CD4-positive, alpha-beta T cell treated with Interleukin-4 for 1 hour (primary cell): Measurements from ENCODE around the gene TTR.
A peak's percentile ranks its signal among the peaks of the same experiment; 100 is the strongest.

Experiments
- DNase-seq, 2 donors: peaks; one replicate each; pipeline ENCODE4 v3.0.0-alpha.2; 2020 to 2022

Gene TTR

GRCh38 chr18:31618801-31619200, 27.1 kb downstream of the TTR start:
- no peak for DNase-seq

GRCh38 chr18:31619291-31619690, 27.6 kb downstream of the TTR start:
- no peak for DNase-seq

- DNase-seq = no peak
Observed at GRCh38 chr18:31624892-31625640, 33.4 kb downstream of the TTR start.

GRCh38 chr18:31626409-31626808, 34.7 kb downstream of the TTR start:
- DNase-seq = no peak

- DNase-seq = no peak
Observed at GRCh38 chr18:31630549-31630948, 38.9 kb downstream of the TTR start.

GRCh38 chr18:31631526-31631925, 39.8 kb downstream of the TTR start:
- DNase-seq = no peak

GRCh38 chr18:31632356-31632755, 40.7 kb downstream of the TTR start:
- DNase-seq = no peak

- no peak for DNase-seq
Observed at GRCh38 chr18:31633392-31634330, 42.0 kb downstream of the TTR start.

- DNase-seq = peak in 1 of 2 donors; percentile 32
Observed at GRCh38 chr18:31634331-31634713, 42.6 kb downstream of the TTR start.

- no peak for DNase-seq
Observed at GRCh38 chr18:31636387-31636786, 44.7 kb downstream of the TTR start.

- DNase-seq = no peak
Observed at GRCh38 chr18:31637445-31637844, 45.8 kb downstream of the TTR start.

- DNase-seq = no peak
Observed at GRCh38 chr18:31643003-31643402, 51.3 kb downstream of the TTR start.

GRCh38 chr18:31645411-31645810, 53.7 kb downstream of the TTR start:
- no peak for DNase-seq

GRCh38 chr18:31646332-31647126, 54.9 kb downstream of the TTR start:
- DNase-seq = no peak

GRCh38 chr18:31647127-31647753, 55.6 kb downstream of the TTR start:
- no peak for DNase-seq
